ENCODE measurements around the gene PCMTD2.
A peak's percentile ranks its signal among the peaks of the same experiment; 100 is the strongest.

PCMTD2 gene

GRCh38 chr20:64216910-64217309 is 38.6 kb upstream of the PCMTD2 start:
- TF ChIP-seq ZNF416 (tag by site-specific recombination; IDR thresholded peaks at IDR 0.05) (no peak), ZNF426 (tag by site-specific recombination; IDR thresholded peaks at IDR 0.05) (no peak), GLI2 (tag by site-specific recombination; IDR thresholded peaks at IDR 0.05; ENCODE audit: borderline replicate concordance, low read depth) (no peak), ZNF324 (tag by site-specific recombination; IDR thresholded peaks at IDR 0.05) (no peak), ZNF23 (tag by site-specific recombination; IDR thresholded peaks at IDR 0.05; ENCODE audit: borderline replicate concordance) (no peak), ZNF571 (tag by site-specific recombination; IDR thresholded peaks at IDR 0.05) (no peak), ZNF10 (tag by site-specific recombination; IDR thresholded peaks at IDR 0.05) (no peak), ZNF114 (tag by site-specific recombination; IDR thresholded peaks at IDR 0.05) (no peak), ZNF530 (tag by site-specific recombination; IDR thresholded peaks at IDR 0.05; ENCODE audit: low read depth) (no peak), ZNF610 (tag by site-specific recombination; IDR thresholded peaks at IDR 0.05; ENCODE audit: borderline replicate concordance) (no peak), TRIM28 (IDR thresholded peaks at IDR 0.05; ENCODE audit: borderline replicate concordance, low read length) (no peak), ZFHX2 (tag by site-specific recombination; conservative IDR thresholded peaks at IDR 0.05) (no peak), ZNF148 (tag by site-specific recombination; IDR thresholded peaks at IDR 0.05; ENCODE audit: borderline replicate concordance) (no peak), ZNF548 (tag by site-specific recombination; IDR thresholded peaks at IDR 0.05) (no peak), ZNF211 (tag by site-specific recombination; IDR thresholded peaks at IDR 0.05; ENCODE audit: low read depth) (no peak), IKZF3 (tag by site-specific recombination; IDR thresholded peaks at IDR 0.05) (no peak), ZNF670 (tag by site-specific recombination; IDR thresholded peaks at IDR 0.05; ENCODE audit: low read depth) (no peak), RBAK (tag by site-specific recombination; IDR thresholded peaks at IDR 0.05) (no peak), ZNF138 (tag by site-specific recombination; IDR thresholded peaks at IDR 0.05; ENCODE audit: borderline replicate concordance) (no peak)
- Histone ChIP-seq H3K9me3 (ENCODE audit: control insufficient read depth, insufficient read depth, low read depth, low read length) (no peaks in the 10 kb centered on the region), H3K36me3 (ENCODE audit: control insufficient read depth in 2 of 2, insufficient read depth in 1 of 2, low read length in 2 of 2) (no peaks in the 10 kb centered on the region), H3K4me1 (ENCODE audit: control insufficient read depth, insufficient read depth, low read length) (no peaks in the 10 kb centered on the region), H3K4me3 (ENCODE audit: low read depth, low read length) (no peak overlapping the region), H3K27ac (ENCODE audit: extremely low read depth, low read depth, low read length) (no peak overlapping the region)
- ChIA-PET CTCF (interaction anchor here (0.6 kb wide), 1 partner anchor 993 kb away, joined by 3 read pairs; no protein-coding TSS in a partner anchor), POLR2A (no interaction called here)

GRCh38 chr20:64217539-64218221 is 37.9 kb upstream of the PCMTD2 start:
- Histone ChIP-seq H3K9me3 (ENCODE audit: control insufficient read depth, insufficient read depth, low read depth, low read length) (no peaks in the 10 kb centered on the region), H3K4me3 (ENCODE audit: low read depth, low read length) (no peak overlapping the region), H3K27ac (ENCODE audit: extremely low read depth, low read depth, low read length) (no peak overlapping the region), H3K36me3 (ENCODE audit: control insufficient read depth in 2 of 2, insufficient read depth in 1 of 2, low read length in 2 of 2) (no peaks in the 10 kb centered on the region), H3K4me1 (ENCODE audit: control insufficient read depth, insufficient read depth, low read length) (no peaks in the 10 kb centered on the region)
- TF ChIP-seq ZNF112 (tag by site-specific recombination; IDR thresholded peaks at IDR 0.05) (no peak), KLF16 (tag by site-specific recombination; IDR thresholded peaks at IDR 0.05) (no peak), ZNF747 (tag by site-specific recombination; IDR thresholded peaks at IDR 0.05) (no peak), ZNF48 (tag by site-specific recombination; IDR thresholded peaks at IDR 0.05) (no peak), ZNF24 (tag by site-specific recombination; IDR thresholded peaks at IDR 0.05) (no peak), ZFP69B (tag by site-specific recombination; IDR thresholded peaks at IDR 0.05) (0 out of 2 replicates have a peak, but pooled peaks have one; percentile 36), GLIS1 (tag by site-specific recombination; IDR thresholded peaks at IDR 0.05) (0 out of 2 replicates have a peak, but pooled peaks have one; percentile 25), BCL11A (tag by site-specific recombination; IDR thresholded peaks at IDR 0.05; ENCODE audit: low read depth) (no peak), TRIM28 (IDR thresholded peaks at IDR 0.05; ENCODE audit: borderline replicate concordance, low read length) (no peak), KLF1 (tag by site-specific recombination; IDR thresholded peaks at IDR 0.05) (peak; percentile 42; the same call in 1 of the 2 replicates), ZNF664 (tag by site-specific recombination; IDR thresholded peaks at IDR 0.05) (no peak)
- ChIA-PET POLR2A (no interaction called here), CTCF (interaction anchor here (0.6 to 0.7 kb wide), 2 partner anchors 11 to 993 kb away, joined by 3 read pairs; no protein-coding TSS in a partner anchor)
